IMR-90 (cell line): ENCODE data around the gene EYS. TPM values are rescaled to one million over a fixed set of nuclear protein-coding genes. Genes with fewer than 3 reads are reported as not detected.

Experiments used
- ATAC-seq: fragments of 200-7000 bp; cut with Tn5 transposase; 2 replicates; pipeline ENCODE4 v1.9.1; 2020; ENCODE audit warnings: low read depth, mild to moderate bottlenecking, moderate library complexity
- BruUV-seq: library from RNA; stranded (reverse); fragments of 400-500 nt; replicated peaks from 2 replicates; lab custom pipeline; 2021; lab: Mats Ljungman, UMichigan
- CTCF ChIA-PET: fragments of 300-600 bp; formaldehyde crosslinking; extraction: SDS; loops from one replicate; lab custom pipeline; 2021; ENCODE audit warnings: antibody characterized with exemption; lab: Yijun Ruan, JAX
- POLR2A ChIA-PET: fragments of 300-600 bp; sonication (Branson Sonifier 250); formaldehyde crosslinking; loops from one replicate; lab custom pipeline; 2022; ENCODE audit warnings: antibody characterized with exemption; ENCODE audit not compliant: unreplicated experiment; lab: Charles Lee
- DNase-seq: peaks from one replicate; pipeline ENCODE4 v3.0.0; 2013
- H2AFZ ChIP-seq: replicated peaks from 2 replicates; pipeline ENCODE3; 2013; ENCODE audit warnings: low read length, mild to moderate bottlenecking; ENCODE audit not compliant: poor library complexity
- H2AK5ac ChIP-seq: 2 replicates; pipeline ENCODE4 v1.6.1; 2013; ENCODE audit warnings: low read depth, low read length, inconsistent platforms
- H2AK9ac ChIP-seq: replicated peaks from 2 replicates; pipeline ENCODE3; 2013; ENCODE audit warnings: mild to moderate bottlenecking, low read depth, low read length, moderate library complexity; ENCODE audit not compliant: poor library complexity
- H2BK120ac ChIP-seq: 2 replicates; pipeline ENCODE4 v1.6.1; 2013; ENCODE audit warnings: low read depth, low read length, inconsistent platforms
- H2BK15ac ChIP-seq: 3 replicates; pipeline ENCODE4 v1.6.1; 2013; ENCODE audit warnings: low read depth, low read length, inconsistent platforms
- H2BK20ac ChIP-seq: 2 replicates; pipeline ENCODE4 v1.6.1; 2013; ENCODE audit warnings: low read depth, mild to moderate bottlenecking, inconsistent platforms, low read length, moderate library complexity
- H2BK5ac ChIP-seq: 2 replicates; pipeline ENCODE4 v1.6.1; 2013; ENCODE audit warnings: mild to moderate bottlenecking, low read depth, low read length, inconsistent platforms; ENCODE audit not compliant: poor library complexity, severe bottlenecking
- H3K14ac ChIP-seq: replicated peaks from 2 replicates; pipeline ENCODE4 v1.6.1; 2013; ENCODE audit warnings: low read depth, low read length, inconsistent platforms
- H3K18ac ChIP-seq: 2 replicates; pipeline ENCODE4 v1.6.1; 2013; ENCODE audit warnings: low read depth, low read length, control low read depth
- H3K23ac ChIP-seq: 2 replicates; pipeline ENCODE4 v1.6.1; 2013; ENCODE audit warnings: low read depth, low read length, inconsistent platforms
- H3K27ac ChIP-seq: 2 replicates; pipeline ENCODE4 v1.5.1; 2013; ENCODE audit warnings: mild to moderate bottlenecking, control low read depth, low read length; ENCODE audit not compliant: insufficient read depth
- H3K27me3 ChIP-seq: 2 replicates; pipeline ENCODE4 v1.6.1; 2013; ENCODE audit warnings: low read length; ENCODE audit not compliant: control insufficient read depth, insufficient read depth
- H3K36me3 ChIP-seq: 2 replicates; pipeline ENCODE4 v1.6.1; 2013; ENCODE audit warnings: low read length, mixed read lengths; ENCODE audit not compliant: control insufficient read depth, insufficient read depth
- H3K4ac ChIP-seq: 2 replicates; pipeline ENCODE4 v1.6.1; 2013; ENCODE audit warnings: low read depth, low read length, inconsistent platforms
- H3K4me1 ChIP-seq: 2 replicates; pipeline ENCODE4 v1.6.1; 2013; ENCODE audit warnings: low read length, mixed read lengths; ENCODE audit not compliant: control insufficient read depth, insufficient read depth
- H3K4me2 ChIP-seq: 2 replicates; pipeline ENCODE4 v1.6.1; 2013; ENCODE audit warnings: low read depth, mild to moderate bottlenecking, control low read depth, low read length, moderate library complexity
- H3K4me3 ChIP-seq: 2 replicates; pipeline ENCODE4 v1.5.1; 2013; ENCODE audit warnings: low read depth, mild to moderate bottlenecking, control low read depth, low read length, moderate library complexity; ENCODE audit not compliant: insufficient read depth
- H3K56ac ChIP-seq: 2 replicates; pipeline ENCODE4 v1.6.1; 2013; ENCODE audit warnings: low read length, inconsistent platforms; ENCODE audit not compliant: insufficient read depth; ENCODE audit errors: extremely low read depth
- H3K79me1 ChIP-seq, 2 experiments: 2 replicates each; pipeline ENCODE4 v1.6.1; 2013; ENCODE audit warnings: low read length in 2 of 2, inconsistent platforms in 1 of 2, low read depth in 1 of 2
- H3K9ac ChIP-seq: 2 replicates; pipeline ENCODE4 v1.6.1; 2013; ENCODE audit warnings: low read depth, low read length, control low read depth
- H3K9me1 ChIP-seq: 2 replicates; pipeline ENCODE4 v1.6.1; 2013; ENCODE audit warnings: low read length, inconsistent platforms; ENCODE audit not compliant: insufficient read depth
- H3K9me3 ChIP-seq: 2 replicates; pipeline ENCODE4 v1.6.1; 2013; ENCODE audit warnings: low read length; ENCODE audit not compliant: control insufficient read depth, insufficient read depth
- H4K20me1 ChIP-seq: 2 replicates; pipeline ENCODE4 v1.6.1; 2013; ENCODE audit warnings: low read length, inconsistent platforms; ENCODE audit not compliant: insufficient read depth
- H4K5ac ChIP-seq: 2 replicates; pipeline ENCODE4 v1.6.1; 2013; ENCODE audit warnings: mild to moderate bottlenecking, low read depth, low read length, control low read depth
- H4K8ac ChIP-seq, 2 experiments: 2 replicates each; pipeline ENCODE4 v1.6.1; 2013; ENCODE audit warnings: low read depth in 2 of 2, low read length in 2 of 2, control low read depth in 1 of 2, inconsistent platforms in 1 of 2
- H4K91ac ChIP-seq: 2 replicates; pipeline ENCODE4 v1.6.1; 2013; ENCODE audit warnings: low read depth, low read length, inconsistent platforms; ENCODE audit not compliant: insufficient read depth
- CEBPB ChIP-seq: IDR thresholded peaks from 2 replicates; pipeline ENCODE4 v1.6.1; 2012; ENCODE audit warnings: low read depth, low read length, improper control_type of control experiment
- CHD1 ChIP-seq: IDR thresholded peaks from 2 replicates; pipeline ENCODE4 v1.6.1; 2012; ENCODE audit warnings: low read depth, low read length, improper control_type of control experiment
- FOS ChIP-seq: fragments of 150-350 bp; IDR thresholded peaks from 2 replicates; pipeline ENCODE4 v1.6.1; 2016; ENCODE audit warnings: low read depth, low read length
- MXI1 ChIP-seq: IDR thresholded peaks from 2 replicates; pipeline ENCODE4 v1.6.1; 2012; ENCODE audit warnings: low read depth, mild to moderate bottlenecking, low read length, moderate library complexity, borderline replicate concordance
- NFE2L2 ChIP-seq: fragments of 150-350 bp; IDR thresholded peaks from 2 replicates; pipeline ENCODE4 v1.6.1; 2016; ENCODE audit warnings: low read depth, mild to moderate bottlenecking, low read length
- POLR2A ChIP-seq: IDR thresholded peaks from 2 replicates; pipeline ENCODE4 v1.6.1; 2012; ENCODE audit warnings: mild to moderate bottlenecking, low read depth, low read length
- RAD21 ChIP-seq: IDR thresholded peaks from 2 replicates; pipeline ENCODE4 v1.6.1; 2012; ENCODE audit warnings: low read length, improper control_type of control experiment
- RCOR1 ChIP-seq: IDR thresholded peaks from 2 replicates; pipeline ENCODE4 v1.6.1; 2012; ENCODE audit warnings: mild to moderate bottlenecking, low read length, improper control_type of control experiment; ENCODE audit not compliant: insufficient replicate concordance
- SMC3 ChIP-seq: fragments of 150-350 bp; IDR thresholded peaks from 2 replicates; pipeline ENCODE4 v1.6.1; 2016; ENCODE audit warnings: low read depth, mild to moderate bottlenecking, antibody characterized with exemption, low read length, moderate library complexity
- WGBS, 2 experiments: methylation state at CpG; one replicate each; pipeline versions ENCODE4 v1.1.5 to v1.1.7; 2013; ENCODE audit warnings: missing lambda C conversion rate in 2 of 2; ENCODE audit not compliant: insufficient read length in 1 of 2; ENCODE audit errors: extremely low coverage in 2 of 2; 5-methylcytosine and 5-hydroxymethylcytosine counted together
- dilution Hi-C: fragments of 300-500 bp; cut with HindIII; formaldehyde crosslinking; loops from one replicate; pipeline ENCODE4 v1.14.3; 2018; ENCODE audit warnings: low sequenced_read_pairs; ENCODE audit not compliant: unreplicated experiment
- in situ Hi-C: fragments of 300-500 bp; cut with MboI; formaldehyde crosslinking; loops from 3 replicates; pipeline ENCODE4 v1.14.3; 2019; ENCODE audit warnings: low sequenced_read_pairs, inconsistent platforms, mixed read lengths
- intact Hi-C: fragments of 100-400 bp; cut with micrococcal nuclease; formaldehyde crosslinking; loops from 2 replicates; pipeline ENCODE4 v1.10.0; 2022
- polyA plus RNA-seq, 3 experiments: library from polyadenylated mRNA; depleted of rRNA; stranded (reverse); fragments of >200 nt; gene quantifications; 2 replicates each; pipeline ENCODE4 v1.2.3, GENCODE V29; 2012; ENCODE audit warnings: low replicate concordance in 1 of 3
- total RNA-seq: library from RNA; depleted of rRNA; stranded (reverse); fragments of >200 nt; gene quantifications from 2 replicates; pipeline ENCODE4 v1.2.3, GENCODE V29; 2012
- TF ChIP-seq, protein P1 (sequence below): conservative IDR thresholded peaks from 2 replicates; pipeline ENCODE4 v1.5.1; 2012; ENCODE audit warnings: mild to moderate bottlenecking, low read depth, low read length, improper control_type of control experiment
- TF ChIP-seq, protein P2 (sequence below): fragments of 150-350 bp; IDR thresholded peaks from 2 replicates; pipeline ENCODE4 v1.6.1; 2017; ENCODE audit warnings: mild to moderate bottlenecking, antibody characterized with exemption, low read length, low read depth

The EYS gene
- total and polyA plus RNA-seq, 2 of the 4 experiments (the other 2 are of a cell fraction), result under 0.01 TPM; not detected in 1

DNA sequence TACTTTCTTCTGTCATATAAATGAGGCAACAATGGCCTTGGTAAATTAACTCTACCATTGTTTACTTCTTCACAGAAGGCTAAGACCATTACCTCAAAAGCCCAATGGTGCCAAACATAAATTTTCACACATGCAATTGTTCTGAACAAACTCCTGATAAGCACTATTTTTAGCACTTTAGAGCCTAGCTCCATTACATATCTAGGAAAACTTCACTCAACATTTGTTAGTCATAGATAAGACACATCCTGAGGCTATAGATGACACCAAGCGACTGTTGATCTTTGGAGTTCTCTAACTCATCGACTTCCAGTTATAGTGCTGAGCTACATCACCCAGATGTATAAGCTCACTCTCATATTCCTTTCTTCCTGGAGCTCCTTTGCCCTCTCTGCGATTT, 245.9 kb downstream of the EYS start:
- no peak overlapping the region for H3K4me3 ChIP-seq
- H3K27me3 ChIP-seq, result no peaks in the 10 kb centered on the region
- no TSS peak for BruUV-seq
- TF ChIP-seq, protein P1, sequence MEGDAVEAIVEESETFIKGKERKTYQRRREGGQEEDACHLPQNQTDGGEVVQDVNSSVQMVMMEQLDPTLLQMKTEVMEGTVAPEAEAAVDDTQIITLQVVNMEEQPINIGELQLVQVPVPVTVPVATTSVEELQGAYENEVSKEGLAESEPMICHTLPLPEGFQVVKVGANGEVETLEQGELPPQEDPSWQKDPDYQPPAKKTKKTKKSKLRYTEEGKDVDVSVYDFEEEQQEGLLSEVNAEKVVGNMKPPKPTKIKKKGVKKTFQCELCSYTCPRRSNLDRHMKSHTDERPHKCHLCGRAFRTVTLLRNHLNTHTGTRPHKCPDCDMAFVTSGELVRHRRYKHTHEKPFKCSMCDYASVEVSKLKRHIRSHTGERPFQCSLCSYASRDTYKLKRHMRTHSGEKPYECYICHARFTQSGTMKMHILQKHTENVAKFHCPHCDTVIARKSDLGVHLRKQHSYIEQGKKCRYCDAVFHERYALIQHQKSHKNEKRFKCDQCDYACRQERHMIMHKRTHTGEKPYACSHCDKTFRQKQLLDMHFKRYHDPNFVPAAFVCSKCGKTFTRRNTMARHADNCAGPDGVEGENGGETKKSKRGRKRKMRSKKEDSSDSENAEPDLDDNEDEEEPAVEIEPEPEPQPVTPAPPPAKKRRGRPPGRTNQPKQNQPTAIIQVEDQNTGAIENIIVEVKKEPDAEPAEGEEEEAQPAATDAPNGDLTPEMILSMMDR, result no peak
- TF ChIP-seq POLR2A, result no peak
- no peak for TF ChIP-seq CEBPB
- TF ChIP-seq FOS, result no peak
- TF ChIP-seq RCOR1, result no peak
- TF ChIP-seq SMC3, result no peak
- TF ChIP-seq NFE2L2, result no peak
- TF ChIP-seq CHD1, result no peak
- TF ChIP-seq MXI1, result no peak
- TF ChIP-seq, protein P2, sequence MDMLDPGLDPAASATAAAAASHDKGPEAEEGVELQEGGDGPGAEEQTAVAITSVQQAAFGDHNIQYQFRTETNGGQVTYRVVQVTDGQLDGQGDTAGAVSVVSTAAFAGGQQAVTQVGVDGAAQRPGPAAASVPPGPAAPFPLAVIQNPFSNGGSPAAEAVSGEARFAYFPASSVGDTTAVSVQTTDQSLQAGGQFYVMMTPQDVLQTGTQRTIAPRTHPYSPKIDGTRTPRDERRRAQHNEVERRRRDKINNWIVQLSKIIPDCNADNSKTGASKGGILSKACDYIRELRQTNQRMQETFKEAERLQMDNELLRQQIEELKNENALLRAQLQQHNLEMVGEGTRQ, result no peak
- TF ChIP-seq RAD21, result no peak
- no peaks in the 10 kb centered on the region for H3K9me1 ChIP-seq
- 13% methylated on average over 1 of the region's 3 CpGs; no CpG with 5 or more reads in 1 of the 2 experiments for WGBS, 2 experiments
- no peak overlapping the region for H3K27ac ChIP-seq
- DNase-seq (no peak), ATAC-seq (no peak)
- no peaks in the 10 kb centered on the region for H3K36me3 ChIP-seq
- no peak overlapping the region for H4K91ac ChIP-seq
- no peak overlapping the region for H3K9ac ChIP-seq
- intact Hi-C loops, result no loop called here
- H2BK5ac ChIP-seq, result no peak overlapping the region
- H2BK15ac ChIP-seq, result no peak overlapping the region
- H2AK9ac ChIP-seq, result no peak overlapping the region
- no peak overlapping the region for H3K4me2 ChIP-seq
- no peak overlapping the region for H3K18ac ChIP-seq
- CTCF ChIA-PET, result no interaction called here
- H3K9me3 ChIP-seq, result peaks cover 3% of the 10 kb centered on the region
- H2BK20ac ChIP-seq, result no peak overlapping the region
- POLR2A ChIA-PET, result no interaction called here
- no peak overlapping the region for H4K5ac ChIP-seq
- H2AFZ ChIP-seq, result no peak overlapping the region
- H3K14ac ChIP-seq, result no peak overlapping the region
- H3K4me1 ChIP-seq, result no peaks in the 10 kb centered on the region
- H3K79me1 ChIP-seq, result no peaks in the 10 kb centered on the region
- no peak overlapping the region for H2BK120ac ChIP-seq
- dilution Hi-C loops, result no loop called here
- H4K8ac ChIP-seq, result no peak overlapping the region
- H3K56ac ChIP-seq, result no peak overlapping the region
- in situ Hi-C loops, result no loop called here
- no peak overlapping the region for H3K23ac ChIP-seq
- no peak overlapping the region for H2AK5ac ChIP-seq
- H3K4ac ChIP-seq, result no peak overlapping the region
- no peaks in the 10 kb centered on the region for H4K20me1 ChIP-seq
